Measurements from ENCODE around the gene NCKAP5.

The NCKAP5 gene

GRCh38 chr2:133459590-133459989, 108.7 kb downstream of the NCKAP5 start:
- TF ChIP-seq EZH2 (IDR thresholded peaks at IDR 0.05; ENCODE audit: borderline replicate concordance, low read length) = no peak
- H3K79me2 ChIP-seq (ENCODE audit: insufficient read depth, low read length) = no peaks in the 10 kb centered on the region
- H3K27ac ChIP-seq (ENCODE audit: low read depth, low read length, poor library complexity, severe bottlenecking) = no peak overlapping the region
- no peak overlapping the region for H3K4me3 ChIP-seq (ENCODE audit: low read depth, low read length, poor library complexity, severe bottlenecking)
- H3K9me3 ChIP-seq (ENCODE audit: low read length) = no peaks in the 10 kb centered on the region
- no peak overlapping the region for H2AFZ ChIP-seq (ENCODE audit: low read length)
- H3K9ac ChIP-seq (ENCODE audit: low read length) = no peak overlapping the region
- no peaks in the 10 kb centered on the region for H4K20me1 ChIP-seq (ENCODE audit: insufficient read depth, low read length)
- H3K36me3 ChIP-seq (ENCODE audit: insufficient read depth, low read length) = no peaks in the 10 kb centered on the region
- no peaks in the 10 kb centered on the region for H3K27me3 ChIP-seq (ENCODE audit: insufficient read depth, low read length)
- H3K4me2 ChIP-seq (ENCODE audit: low read length) = no peak overlapping the region
- H3K4me1 ChIP-seq (ENCODE audit: insufficient read depth, low read length, severe bottlenecking) = no peaks in the 10 kb centered on the region
- H3K9me2 ChIP-seq (ENCODE audit: low read depth, low read length) = no peaks in the 10 kb centered on the region
- H3F3A ChIP-seq (ENCODE audit: insufficient read depth, low read length) = no peaks in the 10 kb centered on the region

- TF ChIP-seq EZH2 (IDR thresholded peaks at IDR 0.05; ENCODE audit: borderline replicate concordance, low read length) (no peak), CTCF (IDR thresholded peaks at IDR 0.05; ENCODE audit: low read length) (no peak)
- H3F3A ChIP-seq (ENCODE audit: insufficient read depth, low read length) = no peaks in the 10 kb centered on the region
- no peaks in the 10 kb centered on the region for H3K36me3 ChIP-seq (ENCODE audit: insufficient read depth, low read length)
- no peak overlapping the region for H3K27ac ChIP-seq (ENCODE audit: low read depth, low read length, poor library complexity, severe bottlenecking)
- no peaks in the 10 kb centered on the region for H3K9me3 ChIP-seq (ENCODE audit: low read length)
- no peak overlapping the region for H3K4me2 ChIP-seq (ENCODE audit: low read length)
- H3K79me2 ChIP-seq (ENCODE audit: insufficient read depth, low read length) = no peaks in the 10 kb centered on the region
- no peaks in the 10 kb centered on the region for H3K27me3 ChIP-seq (ENCODE audit: insufficient read depth, low read length)
- no peaks in the 10 kb centered on the region for H3K4me1 ChIP-seq (ENCODE audit: insufficient read depth, low read length, severe bottlenecking)
- no peak overlapping the region for H3K4me3 ChIP-seq (ENCODE audit: low read depth, low read length, poor library complexity, severe bottlenecking)
- no peaks in the 10 kb centered on the region for H3K9me2 ChIP-seq (ENCODE audit: low read depth, low read length)
- H3K9ac ChIP-seq (ENCODE audit: low read length) = no peak overlapping the region
- H4K20me1 ChIP-seq (ENCODE audit: insufficient read depth, low read length) = no peaks in the 10 kb centered on the region
- no peak overlapping the region for H2AFZ ChIP-seq (ENCODE audit: low read length)
Measured at GRCh38 chr2:133458280-133458679, 110.0 kb downstream of the NCKAP5 start.

- no peaks in the 10 kb centered on the region for H3K79me2 ChIP-seq (ENCODE audit: insufficient read depth, low read length)
- H3K36me3 ChIP-seq (ENCODE audit: insufficient read depth, low read length) = no peaks in the 10 kb centered on the region
- no peak overlapping the region for H3K4me2 ChIP-seq (ENCODE audit: low read length)
- H3K27me3 ChIP-seq (ENCODE audit: insufficient read depth, low read length) = no peaks in the 10 kb centered on the region
- H3K9me3 ChIP-seq (ENCODE audit: low read length) = no peaks in the 10 kb centered on the region
- TF ChIP-seq CTCF (IDR thresholded peaks at IDR 0.05; ENCODE audit: low read length) (no peak), EZH2 (IDR thresholded peaks at IDR 0.05; ENCODE audit: borderline replicate concordance, low read length) (no peak)
- H3K4me1 ChIP-seq (ENCODE audit: insufficient read depth, low read length, severe bottlenecking) = no peaks in the 10 kb centered on the region
- H2AFZ ChIP-seq (ENCODE audit: low read length) = no peak overlapping the region
- no peak overlapping the region for H3K9ac ChIP-seq (ENCODE audit: low read length)
- H3F3A ChIP-seq (ENCODE audit: insufficient read depth, low read length) = no peaks in the 10 kb centered on the region
- no peak overlapping the region for H3K27ac ChIP-seq (ENCODE audit: low read depth, low read length, poor library complexity, severe bottlenecking)
- H3K9me2 ChIP-seq (ENCODE audit: low read depth, low read length) = no peaks in the 10 kb centered on the region
- no peaks in the 10 kb centered on the region for H4K20me1 ChIP-seq (ENCODE audit: insufficient read depth, low read length)
- H3K4me3 ChIP-seq (ENCODE audit: low read depth, low read length, poor library complexity, severe bottlenecking) = no peak overlapping the region
Measured at GRCh38 chr2:133457861-133458260, 110.4 kb downstream of the NCKAP5 start.

- Histone ChIP-seq H3K27me3 (ENCODE audit: insufficient read depth, low read length) (no peaks in the 10 kb centered on the region), H3K36me3 (ENCODE audit: insufficient read depth, low read length) (no peaks in the 10 kb centered on the region), H3F3A (ENCODE audit: insufficient read depth, low read length) (no peaks in the 10 kb centered on the region), H3K4me3 (ENCODE audit: low read depth, low read length, poor library complexity, severe bottlenecking) (no peak overlapping the region), H3K9ac (ENCODE audit: low read length) (no peak overlapping the region), H3K27ac (ENCODE audit: low read depth, low read length, poor library complexity, severe bottlenecking) (no peak overlapping the region), H3K4me1 (ENCODE audit: insufficient read depth, low read length, severe bottlenecking) (no peaks in the 10 kb centered on the region), H3K9me3 (ENCODE audit: low read length) (no peaks in the 10 kb centered on the region), H2AFZ (ENCODE audit: low read length) (no peak overlapping the region), H3K4me2 (ENCODE audit: low read length) (no peak overlapping the region), H4K20me1 (ENCODE audit: insufficient read depth, low read length) (no peaks in the 10 kb centered on the region), H3K79me2 (ENCODE audit: insufficient read depth, low read length) (no peaks in the 10 kb centered on the region), H3K9me2 (ENCODE audit: low read depth, low read length) (no peaks in the 10 kb centered on the region)
- TF ChIP-seq CTCF (IDR thresholded peaks at IDR 0.05; ENCODE audit: low read length) (no peak), EZH2 (IDR thresholded peaks at IDR 0.05; ENCODE audit: borderline replicate concordance, low read length) (no peak)
Measured at GRCh38 chr2:133456971-133457370, 111.3 kb downstream of the NCKAP5 start.
